Activated CD4-positive, alpha-beta T cell treated with anti-CD3 and anti-CD28 coated beads, Interleukin-2, amount 10 ng/mL, durations not matched to agents 24 days and 14 days (primary cell): ENCODE measurements around the gene KIF14. TPM values are rescaled to one million over a fixed set of nuclear protein-coding genes. Genes with fewer than 3 reads are reported as not detected.

Source experiments
- DNase-seq: peaks from one replicate; pipeline ENCODE4 v3.0.0; 2022
- H3K27ac Mint-ChIP-seq: one replicate; pipeline ENCODE4 v1.8.0; 2022; ENCODE audit warnings: mild to moderate bottlenecking, mixed read lengths
- H3K27me3 Mint-ChIP-seq: one replicate; pipeline ENCODE4 v1.8.0; 2022; ENCODE audit warnings: mixed read lengths
- H3K36me3 Mint-ChIP-seq: one replicate; pipeline ENCODE4 v1.8.0; 2022; ENCODE audit warnings: low read depth, mild to moderate bottlenecking, mixed read lengths
- H3K4me1 Mint-ChIP-seq: one replicate; pipeline ENCODE4 v1.8.0; 2021; ENCODE audit warnings: mixed read lengths
- H3K4me3 Mint-ChIP-seq: one replicate; pipeline ENCODE4 v1.8.0; 2022; ENCODE audit warnings: mild to moderate bottlenecking, moderate library complexity, mixed read lengths
- H3K9me3 Mint-ChIP-seq: one replicate; pipeline ENCODE4 v1.8.0; 2021; ENCODE audit warnings: mixed read lengths
- intact Hi-C: fragments of 100-400 bp; cut with micrococcal nuclease; formaldehyde crosslinking; loops from one replicate; pipeline ENCODE4 v1.15.1; 2023
- total RNA-seq: library from RNA; stranded (reverse); gene quantifications from 2 replicates; pipeline ENCODE4 v1.2.3, GENCODE V29; 2022

KIF14 gene
- 11.5 and 11.6 TPM in 2 replicates for total RNA-seq

- Mint-ChIP-seq H3K36me3 (peaks cover 27% of the 10 kb centered on the region), H3K27ac (peak within 1 kb of the TSS; percentile 95), H3K9me3 (no peaks in the 10 kb centered on the region), H3K27me3 (no peaks in the 10 kb centered on the region), H3K4me3 (peak within 1 kb of the TSS; percentile 95), H3K4me1 (peaks cover 47% of the 10 kb centered on the region)
- peak; percentile 99 for DNase-seq
- intact Hi-C loops = loop anchor here (1.0 to 5.0 kb wide), 5 partner anchors 50 to 402 kb away; partner anchors contain the start of genes CAMSAP2 and KIF21B
Observed at GRCh38 chr1:200620273-200621131, at the start of gene KIF14. Gene KIF14 (minus strand): TSS chr1:200620751. CDS start chr1:200618723, 2,028 bp downstream.

- peak within 1 kb of the TSS; percentile 97 for H3K4me3 Mint-ChIP-seq
- H3K27ac Mint-ChIP-seq = peak within 1 kb of the TSS; percentile 97
- peaks cover 33% of the 10 kb centered on the region for H3K4me1 Mint-ChIP-seq
- intact Hi-C loops = loop anchor here (1.0 to 5.0 kb wide), 6 partner anchors 16 to 353 kb away; partner anchors contain the start of genes KIF14 and KIF21B
- DNase-seq = peak; percentile 97
- no peaks in the 10 kb centered on the region for H3K9me3 Mint-ChIP-seq
- peaks cover 12% of the 10 kb centered on the region for H3K36me3 Mint-ChIP-seq
- H3K27me3 Mint-ChIP-seq = no peaks in the 10 kb centered on the region
Observed at GRCh38 chr1:200669314-200670241, 49.0 kb upstream of the KIF14 start, which contains the start of gene DDX59. Gene DDX59 (minus strand): TSS chr1:200669907. CDS start chr1:200666740, 3,167 bp downstream.

- Mint-ChIP-seq H3K27ac (peak overlapping the region; percentile 87), H3K36me3 (peaks cover 20% of the 10 kb centered on the region), H3K4me1 (peaks cover 32% of the 10 kb centered on the region), H3K27me3 (no peaks in the 10 kb centered on the region), H3K4me3 (peak overlapping the region; percentile 97), H3K9me3 (no peaks in the 10 kb centered on the region)
- intact Hi-C loops = loop anchor here (1.0 to 5.0 kb wide), 4 partner anchors 15 to 354 kb away; partner anchors contain the start of gene KIF21B
- DNase-seq = no peak
Observed at GRCh38 chr1:200668514-200669313, 48.2 kb upstream of the KIF14 start.

- H3K4me1 Mint-ChIP-seq = peaks cover 34% of the 10 kb centered on the region
- no peaks in the 10 kb centered on the region for H3K27me3 Mint-ChIP-seq
- H3K9me3 Mint-ChIP-seq = no peaks in the 10 kb centered on the region
- DNase-seq = no peak
- H3K4me3 Mint-ChIP-seq = no peak overlapping the region
- H3K36me3 Mint-ChIP-seq = peaks cover 37% of the 10 kb centered on the region
- intact Hi-C loops = loop anchor here (5.0 kb wide), 1 partner anchor 356 kb away; the partner anchor contains the start of gene KIF21B
- no peak overlapping the region for H3K27ac Mint-ChIP-seq
Observed at GRCh38 chr1:200666309-200666708, 45.8 kb upstream of the KIF14 start.

GRCh38 chr1:200665861-200666260 lies 45.3 kb upstream of the KIF14 start:
- no peak for DNase-seq
- Mint-ChIP-seq H3K27me3 (no peaks in the 10 kb centered on the region), H3K4me1 (peaks cover 31% of the 10 kb centered on the region), H3K36me3 (peaks cover 39% of the 10 kb centered on the region), H3K27ac (no peak overlapping the region), H3K4me3 (no peak overlapping the region), H3K9me3 (no peaks in the 10 kb centered on the region)
- intact Hi-C loops = loop anchor here (5.0 kb wide), 1 partner anchor 356 kb away; the partner anchor contains the start of gene KIF21B

- intact Hi-C loops = no loop called here
- no peak for DNase-seq
- Mint-ChIP-seq H3K4me3 (no peak overlapping the region), H3K4me1 (peaks cover 20% of the 10 kb centered on the region), H3K27me3 (no peaks in the 10 kb centered on the region), H3K27ac (no peak overlapping the region), H3K36me3 (peaks cover 70% of the 10 kb centered on the region), H3K9me3 (no peaks in the 10 kb centered on the region)
Observed at GRCh38 chr1:200660719-200661118, 40.2 kb upstream of the KIF14 start.

- Mint-ChIP-seq H3K36me3 (peaks cover 71% of the 10 kb centered on the region), H3K27me3 (no peaks in the 10 kb centered on the region), H3K9me3 (no peaks in the 10 kb centered on the region), H3K4me3 (no peak overlapping the region), H3K4me1 (peaks cover 27% of the 10 kb centered on the region), H3K27ac (no peak overlapping the region)
- no peak for DNase-seq
- intact Hi-C loops = no loop called here
Observed at GRCh38 chr1:200659269-200659668, 38.7 kb upstream of the KIF14 start.

- no peak for DNase-seq
- peaks cover 29% of the 10 kb centered on the region for H3K4me1 Mint-ChIP-seq
- H3K27ac Mint-ChIP-seq = no peak overlapping the region
- intact Hi-C loops = no loop called here
- no peak overlapping the region for H3K4me3 Mint-ChIP-seq
- H3K27me3 Mint-ChIP-seq = no peaks in the 10 kb centered on the region
- H3K9me3 Mint-ChIP-seq = no peaks in the 10 kb centered on the region
- H3K36me3 Mint-ChIP-seq = peaks cover 69% of the 10 kb centered on the region
Observed at GRCh38 chr1:200658037-200658818, 37.7 kb upstream of the KIF14 start.

- DNase-seq = no peak
- Mint-ChIP-seq H3K9me3 (no peaks in the 10 kb centered on the region), H3K27ac (no peak overlapping the region), H3K27me3 (no peaks in the 10 kb centered on the region), H3K4me3 (no peak overlapping the region), H3K36me3 (peaks cover 49% of the 10 kb centered on the region), H3K4me1 (peaks cover 26% of the 10 kb centered on the region)
- intact Hi-C loops = no loop called here
Observed at GRCh38 chr1:200654660-200655059, 34.1 kb upstream of the KIF14 start.

- Mint-ChIP-seq H3K36me3 (peaks cover 46% of the 10 kb centered on the region), H3K4me3 (peak overlapping the region; percentile 24), H3K27ac (peak overlapping the region; percentile 46), H3K9me3 (no peaks in the 10 kb centered on the region), H3K4me1 (peaks cover 26% of the 10 kb centered on the region), H3K27me3 (no peaks in the 10 kb centered on the region)
- DNase-seq = no peak
- intact Hi-C loops = loop anchor here (1.0 to 2.0 kb wide), 2 partner anchors 16 to 28 kb away; partner anchors contain the start of gene DDX59
Observed at GRCh38 chr1:200653022-200653462, 32.5 kb upstream of the KIF14 start.

- peaks cover 26% of the 10 kb centered on the region for H3K4me1 Mint-ChIP-seq
- no peaks in the 10 kb centered on the region for H3K27me3 Mint-ChIP-seq
- no peaks in the 10 kb centered on the region for H3K9me3 Mint-ChIP-seq
- intact Hi-C loops = loop anchor here (2.0 kb wide), 1 partner anchor 28 kb away; no protein-coding TSS in a partner anchor
- peaks cover 43% of the 10 kb centered on the region for H3K36me3 Mint-ChIP-seq
- H3K27ac Mint-ChIP-seq = no peak overlapping the region
- DNase-seq = no peak
- H3K4me3 Mint-ChIP-seq = no peak overlapping the region
Observed at GRCh38 chr1:200652378-200652777, 31.8 kb upstream of the KIF14 start.

GRCh38 chr1:200646515-200646914 lies 26.0 kb upstream of the KIF14 start:
- Mint-ChIP-seq H3K27me3 (no peaks in the 10 kb centered on the region), H3K4me1 (no peaks in the 10 kb centered on the region)

More at GRCh38 chr1:200646515-200646914, 26.0 kb upstream of the KIF14 start:
- no peak for DNase-seq
- Mint-ChIP-seq H3K9me3 (no peaks in the 10 kb centered on the region), H3K4me3 (no peak overlapping the region), H3K27ac (no peak overlapping the region), H3K36me3 (peaks cover 26% of the 10 kb centered on the region)
- intact Hi-C loops = no loop called here
